A549 (cell line): ENCODE results near the gene EPB41L4B.

Source experiments
- KDM1A ChIP-seq: fragments of 200-600 bp; sonication (generic); IDR thresholded peaks from 2 replicates; pipeline ENCODE4 v1.6.1; 2016; ENCODE audit warnings: low read depth, mild to moderate bottlenecking
- RAD21 ChIP-seq, 2 experiments: fragments of >200 bp in 1 of 2; sonication (Bioruptor Twin) in 1 of 2; formaldehyde crosslinking in 1 of 2; IDR thresholded peaks in 1 of 2; conservative IDR thresholded peaks in 1 of 2; 2 replicates in 1 of 2; 3 replicates in 1 of 2; pipeline ENCODE4 v1.6.1; 2012 to 2018; ENCODE audit warnings: inconsistent platforms in 1 of 2
- ZFP36 ChIP-seq: fragments of 450-650 bp; IDR thresholded peaks from 2 replicates; pipeline ENCODE4 v1.6.1; 2014; ENCODE audit warnings: borderline replicate concordance; ENCODE audit not compliant: partially characterized antibody
- TF ChIP-seq, protein P1 (sequence below): fragments of >200 bp; sonication (Bioruptor Twin); formaldehyde crosslinking; IDR thresholded peaks from 3 replicates; pipeline ENCODE4 v1.5.1; 2016
- TF ChIP-seq, protein P2 (sequence below): IDR thresholded peaks from 2 replicates; pipeline ENCODE4 v1.6.1; 2012

- TF ChIP-seq RAD21 (conservative IDR thresholded peaks at IDR 0.05 in 1 of 2, IDR thresholded peaks at IDR 0.05 in 1 of 2): no peak
- peak; percentile 34 for TF ChIP-seq ZFP36
- TF ChIP-seq, protein P1, sequence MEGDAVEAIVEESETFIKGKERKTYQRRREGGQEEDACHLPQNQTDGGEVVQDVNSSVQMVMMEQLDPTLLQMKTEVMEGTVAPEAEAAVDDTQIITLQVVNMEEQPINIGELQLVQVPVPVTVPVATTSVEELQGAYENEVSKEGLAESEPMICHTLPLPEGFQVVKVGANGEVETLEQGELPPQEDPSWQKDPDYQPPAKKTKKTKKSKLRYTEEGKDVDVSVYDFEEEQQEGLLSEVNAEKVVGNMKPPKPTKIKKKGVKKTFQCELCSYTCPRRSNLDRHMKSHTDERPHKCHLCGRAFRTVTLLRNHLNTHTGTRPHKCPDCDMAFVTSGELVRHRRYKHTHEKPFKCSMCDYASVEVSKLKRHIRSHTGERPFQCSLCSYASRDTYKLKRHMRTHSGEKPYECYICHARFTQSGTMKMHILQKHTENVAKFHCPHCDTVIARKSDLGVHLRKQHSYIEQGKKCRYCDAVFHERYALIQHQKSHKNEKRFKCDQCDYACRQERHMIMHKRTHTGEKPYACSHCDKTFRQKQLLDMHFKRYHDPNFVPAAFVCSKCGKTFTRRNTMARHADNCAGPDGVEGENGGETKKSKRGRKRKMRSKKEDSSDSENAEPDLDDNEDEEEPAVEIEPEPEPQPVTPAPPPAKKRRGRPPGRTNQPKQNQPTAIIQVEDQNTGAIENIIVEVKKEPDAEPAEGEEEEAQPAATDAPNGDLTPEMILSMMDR: no peak
- no peak for TF ChIP-seq KDM1A
- TF ChIP-seq, protein P2, sequence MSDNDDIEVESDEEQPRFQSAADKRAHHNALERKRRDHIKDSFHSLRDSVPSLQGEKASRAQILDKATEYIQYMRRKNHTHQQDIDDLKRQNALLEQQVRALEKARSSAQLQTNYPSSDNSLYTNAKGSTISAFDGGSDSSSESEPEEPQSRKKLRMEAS: no peak
These were observed 157.7 kb downstream of the EPB41L4B start for GRCh38 chr9:109163194-109163593.
